Pancreas (tissue), 10 donors: Measurements from ENCODE around the gene RHOXF2. TPM values are rescaled to one million over a fixed set of nuclear protein-coding genes. Genes with fewer than 3 reads are reported as not detected.
A peak's percentile ranks its signal among the peaks of the same experiment; 100 is the strongest.
"Not testable (repeated sequence)": the region's sequence is repeated elsewhere in the genome, so short reads cannot be mapped to it uniquely, and the experiment has no call there.

ENCODE experiments used
- ATAC-seq, 4 donors: fragments of 200-7000 bp; cut with Tn5 transposase; one replicate each; pipeline versions ENCODE4 v1.8.0 to v1.9.1; 2020; ENCODE audit warnings: mild to moderate bottlenecking in 4 of 4, moderate library complexity in 4 of 4
- DNase-seq, 6 donors: peaks; one replicate each; pipeline ENCODE4 v3.0.0-alpha.2; 2020
- FAIRE-seq: peaks from 2 replicates; lab custom pipeline; 2012; peaks lifted over from hg19 to GRCh38; lab: Jason Lieb, UNC
- H3K27ac ChIP-seq, 4 donors: fragments of 200-600 bp; sonication (generic); 1 replicate in 3 of 4; 2 replicates in 1 of 4; pipeline versions ENCODE4 v1.5.0 to v1.8.0; 2020
- H3K27me3 ChIP-seq, 4 donors: fragments of 200-600 bp; one replicate each; pipeline ENCODE4 v1.8.0; 2021
- H3K36me3 ChIP-seq, 3 donors: fragments of 200-600 bp; sonication (generic) in 1 of 3; one replicate each; pipeline versions ENCODE4 v1.5.0 to v1.8.0; 2020 to 2021
- H3K4me1 ChIP-seq, 3 donors: fragments of 200-600 bp; one replicate each; pipeline ENCODE4 v1.8.0; 2021
- H3K4me3 ChIP-seq, 4 donors: fragments of 200-600 bp; sonication (generic) in 2 of 4; one replicate each; pipeline versions ENCODE4 v1.5.0 to v1.8.0; 2020 to 2021
- H3K9me3 ChIP-seq, 4 donors: fragments of 200-600 bp; one replicate each; pipeline ENCODE4 v1.8.0; 2021
- WGBS, 2 donors: extraction: QIAGEN DNeasy Blood & Tissue Kit; methylation state at CpG; one replicate each; pipeline ENCODE4 v1.1.7; 2013; 5-methylcytosine and 5-hydroxymethylcytosine counted together
- intact Hi-C, 3 donors: fragments of 100-400 bp; cut with DNase I; formaldehyde crosslinking; loops; one replicate each; pipeline versions ENCODE4 v1.11.1 to v1.14.2; 2022
- polyA plus RNA-seq, 2 donors: library from polyadenylated mRNA; stranded (reverse); fragments of 200-250 nt; gene quantifications; one replicate each; pipeline ENCODE4 v1.2.3, GENCODE V29; 2013
- total RNA-seq, 6 donors: library from RNA; stranded (reverse); fragmentation: NEBNext Ultra II Directional in 4 of 6; extraction: Animal tissue kit (Norgen Biotek cat#: 25700) in 4 of 6; gene quantifications; one replicate each; pipeline versions ENCODE4 v1.2.1 to v1.2.4, GENCODE V29; 2021 to 2023
- TF ChIP-seq, protein P1 (sequence below), 4 donors: fragments of 200-600 bp; sonication (generic) in 3 of 4; IDR thresholded peaks; one replicate each; pipeline versions ENCODE4 v1.5.0 to v1.8.0; 2021; ENCODE audit warnings: antibody characterized with exemption in 4 of 4
- donor health status: healthy with polysubstance abuse.
- donor health status: DM: no; HTN: no; CAD: no; lungs with moderate emphysema.
- donor health status: DM: no; HTN: no; CAD: no.
- donor health status: control.
- donor health status: control.
- donor health status: Bipolar disorder and iron deficiency.
- donor health status: DM: yes; HTN: yes; CAD: no.
- donor health status: DM: no; HTN: no; CAD: no.
- donor health status: DM: no; HTN: no; CAD: no.
- donor health status: DM: yes; HTN: yes; CAD: no.

RHOXF2 gene
- total and polyA plus RNA-seq, 8 donors: 0.19 TPM; not detected in 7

- H3K4me1 ChIP-seq, H3K27ac ChIP-seq, FAIRE-seq, H3K36me3 ChIP-seq, ATAC-seq, H3K9me3 ChIP-seq, intact Hi-C loops, H3K27me3 ChIP-seq, H3K4me3 ChIP-seq, DNase-seq: not testable (repeated sequence)
- WGBS, 2 donors: no CpG with 5 or more reads among the region's 6 CpGs
Measured at GRCh38 chrX:120193254-120193653, 34.8 kb downstream of the RHOXF2 start.

- H3K27me3 ChIP-seq, intact Hi-C loops, H3K4me1 ChIP-seq, H3K36me3 ChIP-seq, H3K27ac ChIP-seq, DNase-seq, H3K4me3 ChIP-seq, ATAC-seq, H3K9me3 ChIP-seq: not testable (repeated sequence)
- peak; percentile 41 for FAIRE-seq
- WGBS, 2 donors: no CpG with 5 or more reads among the region's 2 CpGs
Measured at GRCh38 chrX:120193720-120194119, 35.3 kb downstream of the RHOXF2 start.

- no CpG with 5 or more reads among the region's 6 CpGs for WGBS, 2 donors
- DNase-seq, H3K36me3 ChIP-seq, intact Hi-C loops, H3K9me3 ChIP-seq, H3K4me3 ChIP-seq, H3K27me3 ChIP-seq, H3K4me1 ChIP-seq, H3K27ac ChIP-seq: not testable (repeated sequence)
- FAIRE-seq: peak; percentile 82
- ATAC-seq: peak in 3 of 4 donors; percentile 35 to 56 (median 56)
Measured at GRCh38 chrX:120195786-120196185, 37.4 kb downstream of the RHOXF2 start.

GRCh38 chrX:120196626-120197283 lies 38.3 kb downstream of the RHOXF2 start:
- H3K4me3 ChIP-seq, H3K9me3 ChIP-seq, H3K4me1 ChIP-seq, H3K27me3 ChIP-seq, DNase-seq, H3K36me3 ChIP-seq, intact Hi-C loops, H3K27ac ChIP-seq: not testable (repeated sequence)
- WGBS, 2 donors: no CpG with 5 or more reads among the region's 8 CpGs
- FAIRE-seq (peak; percentile 95), ATAC-seq (peak in 3 of 4 donors; percentile 49 to 63 (median 55))

DNA sequence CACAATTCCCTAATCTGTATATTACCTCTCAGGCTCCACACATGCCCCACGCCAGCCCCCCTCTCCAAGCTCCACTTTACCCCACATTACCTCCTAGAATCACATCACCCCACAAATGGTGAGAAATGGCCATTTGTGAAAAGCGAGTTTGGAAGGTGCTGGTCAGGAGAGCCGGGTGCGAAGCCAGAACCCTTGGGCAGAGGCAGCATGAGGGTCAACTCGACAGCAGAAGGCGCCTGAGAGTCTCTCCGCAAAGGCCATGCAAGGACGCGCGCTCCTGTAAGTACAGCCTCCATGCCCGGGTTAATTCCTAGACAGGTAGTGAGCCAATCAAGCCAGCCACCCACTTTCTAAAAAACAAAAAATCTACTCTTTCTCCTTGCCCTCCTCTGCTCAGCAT lies 42.4 kb downstream of the RHOXF2 start:
- no peak for DNase-seq
- 74 to 89% methylated on average over 11 of the region's 11 CpGs for WGBS, 2 donors
- FAIRE-seq: no peak

DNA sequence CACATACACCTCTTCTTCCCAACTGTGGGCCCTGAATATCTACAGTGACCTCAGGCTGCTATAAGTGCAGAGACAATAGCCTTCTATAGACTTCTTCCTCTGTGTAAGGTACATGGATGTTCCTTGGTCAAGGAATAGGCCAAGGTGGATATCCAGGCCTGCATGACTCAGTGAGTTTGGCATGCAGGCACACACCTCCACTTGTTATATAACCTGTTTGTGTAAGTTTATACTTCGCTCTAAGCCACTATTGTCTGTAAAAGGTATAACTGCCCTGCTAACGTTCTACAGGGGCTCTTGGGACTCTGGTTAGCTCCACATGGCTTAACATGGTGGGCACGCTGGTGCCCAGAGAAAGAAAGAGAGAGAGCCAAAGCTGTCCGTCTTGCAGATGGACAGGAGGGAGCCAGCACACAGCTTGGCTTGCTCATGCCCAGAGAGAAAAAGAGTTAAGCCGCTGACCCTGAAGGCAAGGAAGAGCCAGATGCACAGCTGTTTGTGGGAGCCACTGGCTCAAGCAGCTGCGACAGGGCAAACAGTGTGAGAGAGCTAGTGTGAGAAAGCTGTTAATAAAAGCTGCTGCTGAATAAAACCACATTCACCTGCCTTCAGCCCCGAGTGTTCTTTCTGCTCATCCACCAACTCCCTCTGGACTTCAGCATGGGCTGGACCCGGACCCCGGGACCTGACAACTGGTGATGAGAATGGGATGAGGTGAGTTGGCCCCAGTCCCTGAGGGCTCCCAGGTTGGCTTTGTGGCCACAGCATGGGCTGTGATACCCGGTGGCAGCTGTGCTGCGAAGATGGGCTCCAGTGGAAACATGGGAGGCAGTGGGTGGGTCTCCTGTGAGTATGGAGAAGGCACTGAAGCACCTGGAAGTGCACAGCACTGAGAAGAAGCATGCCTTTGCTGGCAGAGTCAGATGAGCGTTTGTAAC lies 47.7 kb downstream of the RHOXF2 start:
- ATAC-seq (no peak), FAIRE-seq (no peak), DNase-seq (no peak)
- Histone ChIP-seq H3K9me3 (no peaks in the 10 kb centered on the region), H3K4me3 (no peak overlapping the region), H3K27ac (no peak overlapping the region), H3K4me1 (no peaks in the 10 kb centered on the region), H3K27me3 (no peaks in the 10 kb centered on the region), H3K36me3 (no peaks in the 10 kb centered on the region)
- intact Hi-C loops: no loop called here
- TF ChIP-seq, protein P1, sequence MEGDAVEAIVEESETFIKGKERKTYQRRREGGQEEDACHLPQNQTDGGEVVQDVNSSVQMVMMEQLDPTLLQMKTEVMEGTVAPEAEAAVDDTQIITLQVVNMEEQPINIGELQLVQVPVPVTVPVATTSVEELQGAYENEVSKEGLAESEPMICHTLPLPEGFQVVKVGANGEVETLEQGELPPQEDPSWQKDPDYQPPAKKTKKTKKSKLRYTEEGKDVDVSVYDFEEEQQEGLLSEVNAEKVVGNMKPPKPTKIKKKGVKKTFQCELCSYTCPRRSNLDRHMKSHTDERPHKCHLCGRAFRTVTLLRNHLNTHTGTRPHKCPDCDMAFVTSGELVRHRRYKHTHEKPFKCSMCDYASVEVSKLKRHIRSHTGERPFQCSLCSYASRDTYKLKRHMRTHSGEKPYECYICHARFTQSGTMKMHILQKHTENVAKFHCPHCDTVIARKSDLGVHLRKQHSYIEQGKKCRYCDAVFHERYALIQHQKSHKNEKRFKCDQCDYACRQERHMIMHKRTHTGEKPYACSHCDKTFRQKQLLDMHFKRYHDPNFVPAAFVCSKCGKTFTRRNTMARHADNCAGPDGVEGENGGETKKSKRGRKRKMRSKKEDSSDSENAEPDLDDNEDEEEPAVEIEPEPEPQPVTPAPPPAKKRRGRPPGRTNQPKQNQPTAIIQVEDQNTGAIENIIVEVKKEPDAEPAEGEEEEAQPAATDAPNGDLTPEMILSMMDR (IDR thresholded peaks at IDR 0.05): no peak
- 67 to 86% methylated on average over 12 of the region's 12 CpGs for WGBS, 2 donors

More for the DNA sequence above, 42.4 kb downstream of the RHOXF2 start:
- TF ChIP-seq, protein P1 (IDR thresholded peaks at IDR 0.05): no peak
- H3K36me3 ChIP-seq: no peaks in the 10 kb centered on the region
- H3K27ac ChIP-seq: no peak overlapping the region
- H3K27me3 ChIP-seq: no peaks in the 10 kb centered on the region
- ATAC-seq: no peak
- no peaks in the 10 kb centered on the region for H3K4me1 ChIP-seq
- no peak overlapping the region for H3K4me3 ChIP-seq
- intact Hi-C loops: no loop called here
- H3K9me3 ChIP-seq: no peaks in the 10 kb centered on the region
